HG02763 (cell line): ENCODE results near the gene C9orf40.
A peak's percentile ranks its signal among the peaks of the same experiment; 100 is the strongest.

Experiments used
- ATAC-seq: cut with Tn5 transposase; IDR thresholded peaks from one replicate; pipeline ENCODE4 v1.9.1; 2021; ENCODE audit warnings: mild to moderate bottlenecking, moderate library complexity; ENCODE audit not compliant: unreplicated experiment

Gene C9orf40

DNA sequence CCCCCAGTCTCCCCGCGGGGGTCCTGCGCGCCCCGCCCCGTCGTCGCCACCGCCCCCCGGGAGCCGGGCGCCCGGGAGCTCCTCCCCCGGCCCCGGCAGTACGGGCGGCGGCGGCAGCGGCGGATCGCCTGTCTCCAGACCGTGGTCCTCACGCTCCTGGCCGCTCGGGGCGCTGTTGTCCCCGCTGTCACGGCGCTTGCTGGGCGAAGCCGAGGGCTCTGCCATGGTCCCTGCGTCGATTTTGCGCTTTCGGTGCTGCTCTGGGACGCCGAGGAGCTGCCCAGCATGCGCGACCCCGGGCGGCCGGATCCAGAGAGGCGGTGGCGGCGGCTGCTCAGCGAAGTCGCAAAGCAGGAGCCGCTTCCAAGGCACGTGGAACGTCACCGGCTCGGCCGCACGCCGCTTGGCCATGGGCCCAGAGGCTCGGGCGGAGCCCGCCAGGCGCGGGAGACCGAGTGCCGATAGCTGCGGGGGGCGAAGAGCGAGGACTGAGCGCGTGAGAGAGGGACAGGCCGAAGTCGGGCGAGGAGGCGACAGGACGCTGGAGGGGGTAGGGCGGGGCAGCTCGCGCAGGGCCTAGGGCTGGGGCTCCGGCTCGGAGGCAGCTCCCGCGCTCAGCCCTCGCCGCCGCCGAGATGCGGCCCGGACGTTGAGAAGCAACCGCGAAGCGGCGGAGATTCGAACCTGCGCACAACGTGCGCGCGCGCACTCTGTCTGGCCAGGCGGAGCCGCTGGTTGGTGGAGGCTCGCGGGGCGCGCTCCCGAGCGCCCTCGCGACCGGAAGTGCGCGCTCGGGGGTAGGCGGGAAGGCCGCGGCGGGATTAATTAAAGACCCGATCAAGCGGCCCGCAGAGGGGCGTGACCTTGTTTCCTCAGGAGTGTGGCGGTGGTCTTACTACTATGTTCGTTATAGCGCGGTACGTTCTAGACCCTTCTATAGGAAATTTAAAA lies at the start of gene C9orf40:
Gene C9orf40, minus strand, starts transcription at position 712 of the 951 bp plus-strand sequence. Its CDS starts 301 bp downstream, at position 411.
- peak; percentile 94 for ATAC-seq

GRCh38 chr9:75001719-75002421 lies 49.2 kb upstream of the C9orf40 start:
- peak; percentile 83 for ATAC-seq

DNA sequence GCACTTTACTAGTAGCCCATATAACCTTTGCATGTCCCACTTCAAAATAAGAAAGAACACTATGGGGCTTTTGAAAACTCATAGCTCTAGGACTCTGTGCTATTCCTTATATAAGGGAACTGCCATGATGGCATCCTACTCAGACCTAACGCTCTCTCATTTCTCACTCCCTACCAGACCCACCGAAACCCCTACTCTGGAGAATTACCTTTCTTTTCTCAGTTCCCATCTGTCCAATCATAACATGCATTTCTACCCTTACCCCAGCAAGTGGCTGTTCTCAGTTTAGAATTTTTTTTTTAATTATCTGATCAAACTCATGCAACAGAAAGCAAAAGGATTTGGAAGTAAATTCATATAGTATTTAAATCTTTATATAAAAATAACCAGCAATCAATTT lies 48.1 kb upstream of the C9orf40 start:
- peak; percentile 63 for ATAC-seq

GRCh38 chr9:74985041-74985440 lies 32.3 kb upstream of the C9orf40 start:
- no peak for ATAC-seq

DNA sequence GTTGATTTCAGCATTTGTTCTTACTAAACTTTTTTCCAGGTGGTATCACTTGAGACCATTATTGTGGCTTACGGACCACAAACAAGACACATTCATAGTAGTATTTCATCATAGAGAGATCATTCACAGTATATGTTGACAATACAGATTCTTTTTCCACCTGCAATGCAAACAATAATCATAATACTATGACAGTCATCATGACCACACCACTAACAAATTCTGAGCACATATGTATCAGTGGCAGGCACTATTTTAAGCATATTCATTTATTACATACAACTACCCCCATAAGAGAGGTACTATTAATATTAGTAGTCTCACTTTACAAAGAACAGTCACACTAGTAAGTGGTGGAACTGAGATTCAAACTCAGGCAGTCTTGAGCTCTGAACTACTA lies 31.0 kb upstream of the C9orf40 start:
- no peak for ATAC-seq

DNA sequence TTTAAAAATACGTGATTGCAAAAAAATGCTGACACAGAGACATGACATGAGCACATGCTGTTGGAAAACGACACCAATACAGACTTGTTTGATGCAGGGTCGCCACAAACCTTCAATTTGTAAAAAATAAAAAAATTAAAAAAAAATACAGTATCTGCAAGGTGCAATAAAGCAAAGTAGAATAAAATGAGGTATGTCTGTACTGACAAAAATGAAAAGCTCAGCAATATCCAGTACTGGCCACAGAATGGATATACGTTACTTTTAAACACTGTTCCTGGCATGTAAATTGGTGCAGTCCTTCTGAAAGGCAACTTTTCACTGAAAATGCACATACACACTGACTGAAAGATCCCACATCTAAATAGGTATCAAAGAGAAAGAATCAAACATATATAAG lies 27.1 kb upstream of the C9orf40 start:
- ATAC-seq, result no peak

DNA sequence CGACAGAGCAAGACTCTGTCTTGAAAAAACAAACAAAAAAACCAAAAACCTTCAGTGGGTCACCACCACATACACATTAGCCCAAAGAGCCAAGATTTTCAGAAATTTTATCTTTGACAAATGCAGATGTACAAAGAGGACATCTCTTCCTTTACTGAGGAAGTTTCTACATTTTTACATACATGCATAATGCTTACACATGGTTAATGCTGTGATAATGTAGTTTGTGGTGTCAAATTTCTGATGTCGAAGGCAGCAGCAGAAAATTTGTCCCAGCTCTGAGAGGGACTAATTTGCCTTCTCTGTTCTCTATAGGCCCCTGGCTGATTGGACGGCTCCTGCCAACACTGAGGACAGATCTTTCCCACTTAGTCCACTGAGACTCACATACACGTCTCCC lies 24.6 kb upstream of the C9orf40 start:
- ATAC-seq, result no peak

GRCh38 chr9:74975538-74975937 lies 22.8 kb upstream of the C9orf40 start:
- no peak for ATAC-seq

DNA sequence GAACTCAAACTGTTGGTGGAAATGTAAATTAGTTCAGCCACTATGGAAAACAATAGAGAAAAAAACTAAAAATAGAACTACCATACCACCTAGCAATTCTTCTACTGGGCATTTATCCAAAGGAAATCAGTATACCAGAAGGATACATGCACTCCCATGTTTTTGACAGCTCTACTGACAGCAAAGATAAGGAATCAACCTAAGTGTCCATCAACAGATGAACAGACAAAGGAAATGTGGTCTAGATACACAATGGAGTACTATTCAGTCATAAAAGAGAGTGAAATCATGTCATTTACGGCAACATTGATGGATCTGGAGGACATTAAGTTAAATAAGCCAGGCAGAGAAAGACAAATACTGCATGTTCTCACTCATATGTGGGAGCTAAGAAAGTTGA lies 21.8 kb upstream of the C9orf40 start:
- no peak for ATAC-seq

DNA sequence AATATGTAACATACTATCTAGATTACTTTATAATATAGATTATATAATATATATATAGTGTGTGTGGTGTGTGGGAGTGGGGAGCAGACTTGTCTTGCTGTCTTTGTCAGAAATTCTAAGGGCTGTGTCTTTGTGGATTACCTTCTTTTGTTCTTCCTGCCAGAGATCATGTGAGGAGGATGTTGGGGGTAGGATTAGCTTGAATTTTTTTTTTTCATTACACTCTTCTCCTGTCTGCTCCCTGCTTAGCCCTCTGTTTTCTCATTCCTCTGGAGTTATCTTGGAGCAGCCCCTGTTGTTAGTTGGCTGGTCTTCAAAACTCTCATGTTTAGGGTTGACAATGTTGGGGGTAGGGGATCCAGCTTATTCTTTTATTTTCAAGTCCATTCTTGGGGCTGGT lies 21.0 kb upstream of the C9orf40 start:
- ATAC-seq, result no peak

- no peak for ATAC-seq
Observed at GRCh38 chr9:74963056-74963455, 10.3 kb upstream of the C9orf40 start.

- no peak for ATAC-seq
Observed at GRCh38 chr9:74961496-74961895, 8.8 kb upstream of the C9orf40 start.

DNA sequence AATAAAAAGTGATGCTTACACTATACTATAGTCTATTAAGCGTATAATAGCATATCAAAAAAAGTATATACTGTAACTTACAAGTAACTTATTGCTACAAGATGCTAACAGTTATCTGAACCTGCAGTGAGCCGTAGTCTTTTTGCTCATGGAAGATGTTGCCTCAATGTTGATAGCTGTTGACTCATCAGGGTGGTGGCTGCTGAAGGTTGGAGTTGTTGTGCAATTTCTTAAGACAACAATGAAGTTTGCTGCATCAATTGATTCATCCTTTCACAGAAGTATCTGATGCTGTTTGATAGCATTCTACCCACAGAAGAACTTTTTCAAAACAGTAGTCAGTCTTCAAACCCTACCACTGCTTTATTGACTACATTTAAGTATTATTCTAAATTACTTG lies 7.8 kb upstream of the C9orf40 start:
- no peak for ATAC-seq

DNA sequence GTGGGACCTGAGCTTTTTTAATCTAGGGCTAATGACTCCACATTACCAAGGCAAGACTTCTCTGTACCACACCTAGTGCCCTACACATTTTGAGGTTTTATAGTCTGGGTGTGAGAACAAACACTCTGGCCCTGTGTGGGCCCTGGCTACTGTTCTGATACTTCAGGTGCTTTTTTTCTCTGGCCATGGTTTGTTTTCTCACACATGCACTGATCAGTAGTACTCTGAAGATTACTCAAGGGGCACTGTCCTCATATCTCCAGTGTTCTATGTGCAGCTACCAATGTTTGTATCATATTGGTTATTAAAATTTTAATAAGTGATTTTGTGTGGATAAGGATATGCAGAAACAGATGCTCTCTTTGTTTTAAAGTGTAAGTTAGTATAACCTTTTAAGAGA lies 5.9 kb upstream of the C9orf40 start:
- ATAC-seq, result no peak

DNA sequence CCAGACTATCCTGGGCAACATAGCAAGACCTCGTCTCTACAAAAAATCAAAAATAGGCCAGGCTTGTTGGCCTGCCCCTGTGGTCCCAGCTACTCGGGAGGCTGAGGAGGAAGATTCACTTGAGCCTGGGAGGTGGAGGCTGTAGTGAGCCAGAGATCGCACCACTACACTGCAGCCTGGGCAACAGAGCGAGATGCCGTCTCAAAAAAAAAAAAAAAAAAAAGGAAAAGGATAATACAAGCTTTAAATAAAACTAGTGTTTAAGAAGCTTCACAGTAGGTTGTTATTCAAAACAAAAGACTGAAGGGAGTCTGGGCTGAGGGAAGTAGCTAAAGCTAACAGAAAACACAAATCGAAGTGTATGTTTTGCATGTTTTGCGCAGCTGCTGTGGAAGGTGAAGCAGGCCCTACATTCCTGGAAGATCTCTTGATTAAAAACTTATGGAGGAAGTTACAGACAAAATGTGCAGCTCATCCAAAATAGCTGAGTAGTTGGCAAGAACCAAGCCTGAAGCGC lies 581 bp upstream of the C9orf40 start:
- no peak for ATAC-seq

DNA sequence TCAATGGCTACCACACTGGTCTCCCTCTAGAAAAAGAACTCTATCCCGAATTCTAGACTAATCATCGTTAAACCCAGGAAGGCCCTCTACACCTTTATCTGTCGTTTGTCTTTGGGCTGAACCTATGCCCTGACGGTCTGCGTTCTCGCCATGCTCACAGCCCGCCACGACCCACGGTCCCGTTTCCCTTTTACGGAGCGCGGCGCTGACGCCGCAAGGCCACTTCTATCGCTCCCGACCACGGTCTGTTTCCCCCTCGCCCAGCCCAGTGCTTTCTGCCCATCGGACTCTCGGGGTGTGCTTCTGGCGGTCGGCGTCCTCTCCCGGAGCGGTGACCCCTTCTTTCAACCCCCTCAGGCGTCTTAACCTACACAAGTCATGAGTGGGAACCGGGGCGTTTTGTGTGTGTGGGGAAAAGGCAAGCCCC lies 974 bp downstream of the C9orf40 start:
- ATAC-seq, result peak; percentile 33

DNA sequence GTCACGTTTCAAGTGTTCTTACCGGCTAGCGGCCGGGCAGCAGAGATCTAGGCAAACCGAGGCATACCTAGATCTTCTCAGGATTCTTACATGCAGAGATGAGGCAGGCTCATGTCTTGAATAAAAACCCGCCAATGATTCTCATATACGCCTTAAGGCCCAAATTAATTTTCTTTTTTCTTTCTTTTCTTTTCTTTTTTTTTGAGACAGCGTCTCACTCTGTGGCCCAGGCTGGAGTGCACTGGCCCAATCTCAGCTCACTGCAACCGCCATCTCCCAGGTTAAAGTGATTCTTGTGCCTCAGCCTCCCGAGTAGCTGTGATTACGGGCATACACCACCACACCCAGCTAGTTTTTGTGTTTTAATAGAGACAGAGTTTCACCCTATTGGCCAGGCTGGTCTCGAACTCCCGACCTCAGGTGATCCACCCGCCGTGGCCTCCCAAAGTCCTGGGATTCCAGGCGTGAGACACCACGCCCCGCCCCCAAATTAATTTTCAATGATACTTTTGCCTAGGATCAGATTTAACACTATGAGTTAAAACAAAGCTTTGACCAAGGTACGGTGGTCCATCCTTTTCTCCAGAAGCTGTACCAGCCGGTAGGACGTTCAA lies 1.5 kb downstream of the C9orf40 start:
- no peak for ATAC-seq

DNA sequence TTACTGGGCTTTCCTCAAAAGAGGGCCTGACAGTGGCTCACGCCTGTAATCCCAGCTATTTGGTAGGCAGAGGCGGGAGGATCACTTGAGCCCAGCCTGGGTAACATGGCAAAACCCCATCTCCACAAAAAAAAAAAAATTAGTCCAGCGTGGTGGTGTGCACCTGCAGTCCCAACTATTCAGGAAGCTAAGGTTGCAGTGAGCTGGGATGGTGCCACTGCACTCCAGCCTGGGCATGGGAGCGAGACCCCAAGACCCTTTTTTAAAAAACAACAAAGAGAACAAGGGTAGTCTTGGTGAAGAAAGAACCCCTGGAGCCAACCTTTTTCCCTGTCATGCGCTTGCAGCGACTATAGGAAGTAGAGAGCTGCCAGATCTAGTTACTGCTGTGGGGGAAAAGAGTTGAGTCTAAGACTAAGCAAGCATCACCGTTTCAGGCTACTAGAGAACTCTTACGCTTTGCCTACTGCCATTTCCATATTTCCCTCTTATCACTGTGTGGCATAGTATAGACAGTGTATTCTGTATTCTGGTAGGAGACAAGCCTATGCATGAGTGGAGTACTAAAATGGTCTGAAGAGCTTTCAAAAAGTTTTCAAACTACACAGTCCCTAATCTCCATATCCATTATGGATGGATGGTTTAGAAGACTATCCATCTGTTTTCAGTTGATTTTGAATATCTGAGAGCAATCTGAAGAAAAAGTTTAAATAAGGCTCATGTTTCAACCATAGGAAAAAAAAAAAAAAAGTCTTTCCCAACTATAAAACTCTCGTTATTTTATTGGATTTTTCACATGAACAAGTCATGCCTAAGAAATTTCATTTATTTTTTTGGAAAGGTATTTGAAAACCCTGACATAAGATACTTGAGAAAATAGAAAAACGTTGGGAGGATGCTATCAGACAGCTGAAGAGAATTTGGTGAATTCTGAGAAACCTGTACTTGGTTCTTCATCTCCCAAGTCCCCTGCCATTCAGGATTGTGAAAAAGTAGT lies 2.6 kb downstream of the C9orf40 start:
- ATAC-seq, result no peak

DNA sequence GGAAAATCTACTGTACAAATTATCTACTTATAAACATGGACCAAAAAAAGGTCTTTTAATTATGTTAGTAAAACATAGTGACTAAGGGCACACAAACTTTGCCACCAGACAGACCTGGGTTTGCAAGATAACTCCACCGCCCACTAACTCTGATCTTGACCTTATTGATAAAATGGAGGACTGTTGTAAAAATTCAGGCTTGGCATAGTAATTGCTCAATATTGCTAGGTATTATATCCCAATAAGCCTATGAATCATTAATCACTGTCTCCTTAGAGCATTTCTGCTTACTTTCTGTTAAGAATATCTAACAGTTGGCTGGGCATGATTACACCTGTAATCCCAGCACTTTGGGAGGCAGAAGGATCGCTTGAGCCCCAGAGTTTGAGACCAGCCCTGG lies 3.8 kb downstream of the C9orf40 start:
- no peak for ATAC-seq

- no peak for ATAC-seq
Observed at GRCh38 chr9:74946686-74947085, 6.0 kb downstream of the C9orf40 start.
